ENCODE results near the gene PEAK1.

Gene PEAK1

GRCh38 chr15:77419836-77420609 is at the start of gene PEAK1:
Gene PEAK1 (minus strand): TSS chr15:77420104. CDS start chr15:77181926, 238,178 bp downstream.
- peak; percentile 98 to 100 (median 98) for DNase-seq

- DNase-seq = no peak
Observed at GRCh38 chr15:77468896-77469295, 49.0 kb upstream of the PEAK1 start.

GRCh38 chr15:77466521-77466920 is 46.6 kb upstream of the PEAK1 start:
- DNase-seq = no peak

- DNase-seq = no peak
Observed at GRCh38 chr15:77464129-77464865, 44.4 kb upstream of the PEAK1 start.

- no peak for DNase-seq
Observed at GRCh38 chr15:77461486-77461885, 41.6 kb upstream of the PEAK1 start.

- DNase-seq = no peak
Observed at GRCh38 chr15:77459031-77459430, 39.1 kb upstream of the PEAK1 start.

- no peak for DNase-seq
Observed at GRCh38 chr15:77457905-77458265, 38.0 kb upstream of the PEAK1 start.

- peak in 2 of 6 experiments; percentile 4 to 12 for DNase-seq
Observed at GRCh38 chr15:77457191-77457904, 37.4 kb upstream of the PEAK1 start.

GRCh38 chr15:77456746-77457145 is 36.8 kb upstream of the PEAK1 start:
- no peak for DNase-seq

- DNase-seq = no peak
Observed at GRCh38 chr15:77455696-77456321, 35.9 kb upstream of the PEAK1 start.

- no peak for DNase-seq
Observed at GRCh38 chr15:77454951-77455350, 35.0 kb upstream of the PEAK1 start.

GRCh38 chr15:77454265-77454664 is 34.4 kb upstream of the PEAK1 start:
- no peak for DNase-seq

GRCh38 chr15:77446840-77447390 is 27.0 kb upstream of the PEAK1 start:
- DNase-seq = no peak

GRCh38 chr15:77440378-77440999 is 20.6 kb upstream of the PEAK1 start:
- DNase-seq = no peak

GRCh38 chr15:77437264-77437663 is 17.4 kb upstream of the PEAK1 start:
- DNase-seq = no peak

- no peak for DNase-seq
Observed at GRCh38 chr15:77436822-77437221, 16.9 kb upstream of the PEAK1 start.

GRCh38 chr15:77430652-77431051 is 10.7 kb upstream of the PEAK1 start:
- no peak for DNase-seq

- no peak for DNase-seq
Observed at GRCh38 chr15:77430213-77430612, 10.3 kb upstream of the PEAK1 start.

GRCh38 chr15:77426871-77427270 is 7.0 kb upstream of the PEAK1 start:
- DNase-seq = no peak

- no peak for DNase-seq
Observed at GRCh38 chr15:77426377-77426776, 6.5 kb upstream of the PEAK1 start.

- DNase-seq = no peak
Observed at GRCh38 chr15:77425104-77425503, 5.2 kb upstream of the PEAK1 start.

GRCh38 chr15:77421370-77421700 is 1.4 kb upstream of the PEAK1 start:
- DNase-seq = no peak

Measured in stimulated activated naive CD4-positive, alpha-beta T cell (primary cell).